ENCODE measurements around the gene MAST4.

The MAST4 gene

GRCh38 chr5:66842540-66842939 lies 246.3 kb downstream of the MAST4 start:
- DNase-seq (ENCODE audit: low read depth): no peak

- no peak for DNase-seq (ENCODE audit: low read depth)
These were observed 246.9 kb downstream of the MAST4 start for GRCh38 chr5:66843065-66843464.

GRCh38 chr5:66848749-66849641 lies 252.8 kb downstream of the MAST4 start:
- DNase-seq (ENCODE audit: low read depth): peak; percentile 21

GRCh38 chr5:66849803-66850202 lies 253.6 kb downstream of the MAST4 start:
- peak; percentile 54 for DNase-seq (ENCODE audit: low read depth)

- peak; percentile 86 for DNase-seq (ENCODE audit: low read depth)
These were observed 254.3 kb downstream of the MAST4 start for GRCh38 chr5:66850354-66851075.

GRCh38 chr5:66851306-66851705 lies 255.1 kb downstream of the MAST4 start:
- peak; percentile 13 for DNase-seq (ENCODE audit: low read depth)

- no peak for DNase-seq (ENCODE audit: low read depth)
These were observed 258.2 kb downstream of the MAST4 start for GRCh38 chr5:66854416-66854815.

GRCh38 chr5:66856041-66856805 lies 260.0 kb downstream of the MAST4 start:
- DNase-seq (ENCODE audit: low read depth): no peak

GRCh38 chr5:66859526-66859925 lies 263.3 kb downstream of the MAST4 start:
- no peak for DNase-seq (ENCODE audit: low read depth)

- DNase-seq (ENCODE audit: low read depth): no peak
These were observed 264.2 kb downstream of the MAST4 start for GRCh38 chr5:66860199-66860975.

GRCh38 chr5:66861402-66861801 lies 265.2 kb downstream of the MAST4 start:
- no peak for DNase-seq (ENCODE audit: low read depth)

- no peak for DNase-seq (ENCODE audit: low read depth)
These were observed 265.8 kb downstream of the MAST4 start for GRCh38 chr5:66862020-66862419.

- no peak for DNase-seq (ENCODE audit: low read depth)
These were observed 267.3 kb downstream of the MAST4 start for GRCh38 chr5:66863243-66864170.

GRCh38 chr5:66864240-66864884 lies 268.2 kb downstream of the MAST4 start:
- DNase-seq (ENCODE audit: low read depth): peak; percentile 72

- DNase-seq (ENCODE audit: low read depth): no peak
These were observed 271.6 kb downstream of the MAST4 start for GRCh38 chr5:66867618-66868322.

GRCh38 chr5:66869347-66869746 lies 273.2 kb downstream of the MAST4 start:
- DNase-seq (ENCODE audit: low read depth): no peak

GRCh38 chr5:66870708-66871107 lies 274.5 kb downstream of the MAST4 start:
- no peak for DNase-seq (ENCODE audit: low read depth)

- DNase-seq (ENCODE audit: low read depth): no peak
These were observed 275.5 kb downstream of the MAST4 start for GRCh38 chr5:66871651-66872050.

- DNase-seq (ENCODE audit: low read depth): no peak
These were observed 276.6 kb downstream of the MAST4 start for GRCh38 chr5:66872736-66873331.

Measured in amniotic epithelial cell (primary cell).